AG04449 (cell line): ENCODE results near the gene TIMM50.
"Not testable (repeated sequence)": the region's sequence is repeated elsewhere in the genome, so short reads cannot be mapped to it uniquely, and the experiment has no call there.

Source experiments
- CTCF ChIA-PET: fragments of 350-600 bp; formaldehyde crosslinking; extraction: SDS; loops from one replicate; lab custom pipeline; 2021; ENCODE audit warnings: antibody characterized with exemption; lab: Yijun Ruan, JAX
- POLR2A ChIA-PET: fragments of 400-600, 350-600 bp; formaldehyde crosslinking; extraction: SDS; loops from one replicate; lab custom pipeline; 2020; ENCODE audit warnings: antibody characterized with exemption, inconsistent platforms; lab: Yijun Ruan, JAX
- DNase-seq: peaks from one replicate; pipeline ENCODE4 v3.0.0-alpha.2; 2010; ENCODE audit warnings: low read depth, low spot score
- H3K4me3 ChIP-seq: 2 replicates; pipeline ENCODE4 v1.5.1; 2011; ENCODE audit warnings: low read depth, mild to moderate bottlenecking, control low read depth, low read length
- CTCF ChIP-seq: IDR thresholded peaks from one replicate; pipeline ENCODE4 v1.5.1; 2011; ENCODE audit warnings: mild to moderate bottlenecking, moderate library complexity, low read length, control low read depth, inconsistent platforms; ENCODE audit not compliant: insufficient read depth; ENCODE audit errors: missing control alignments

Gene TIMM50

GRCh38 chr19:39473443-39473960, 7.1 kb upstream of the TIMM50 start:
- POLR2A ChIA-PET = interaction anchor here (2.7 kb wide), 1 partner anchor 38 kb away, joined by 7 read pairs; the partner anchor contains the start of gene RPS16
- no peak for DNase-seq

GRCh38 chr19:39474139-39474620, 6.5 kb upstream of the TIMM50 start:
- CTCF ChIA-PET = interaction anchor here (1.0 to 4.6 kb wide), 21 partner anchors 9 to 198 kb away, joined by 3 to 66 read pairs (median 6); partner anchors contain the start of genes EID2, EID2B and SUPT5H
- H3K4me3 ChIP-seq = no peak overlapping the region
- TF ChIP-seq CTCF = peak; percentile 88
- POLR2A ChIA-PET = interaction anchor here (2.7 kb wide), 1 partner anchor 39 kb away, joined by 7 read pairs; the partner anchor contains the start of gene RPS16
- DNase-seq = no peak

More at GRCh38 chr19:39473443-39473960, 7.1 kb upstream of the TIMM50 start:
- H3K4me3 ChIP-seq = no peak overlapping the region
- CTCF ChIA-PET = interaction anchor here (1.2 to 4.6 kb wide), 13 partner anchors 10 to 199 kb away, joined by 3 to 66 read pairs (median 10); partner anchors contain the start of genes EID2B and SUPT5H
- no peak for TF ChIP-seq CTCF

GRCh38 chr19:39475748-39476147, 4.9 kb upstream of the TIMM50 start:
- CTCF ChIA-PET = interaction anchor here (1.9 to 4.6 kb wide), 7 partner anchors 12 to 64 kb away, joined by 7 to 66 read pairs (median 17); partner anchors contain the start of genes EID2, EID2B and SUPT5H
- no peak for DNase-seq
- no peak for TF ChIP-seq CTCF
- POLR2A ChIA-PET = interaction anchor here (1.2 kb wide), 1 partner anchor 15 kb away, joined by 3 read pairs; no protein-coding TSS in a partner anchor
- no peak overlapping the region for H3K4me3 ChIP-seq

GRCh38 chr19:39479319-39479801, 1.3 kb upstream of the TIMM50 start:
- DNase-seq, H3K4me3 ChIP-seq, POLR2A ChIA-PET: not testable (repeated sequence)
- CTCF ChIA-PET = interaction anchor here (1.1 kb wide), 1 partner anchor 44 kb away, joined by 3 read pairs; the partner anchor contains the start of gene RPS16

GRCh38 chr19:39479916-39480315, 722 bp upstream of the TIMM50 start:
- ChIA-PET CTCF (interaction anchor here (0.8 to 2.7 kb wide), 3 partner anchors 23 to 53 kb away, joined by 3 to 11 read pairs (median 5); partner anchors contain the start of gene EID2B), POLR2A (interaction anchor here (0.8 to 1.7 kb wide), 6 partner anchors 10 to 76 kb away, joined by 3 to 7 read pairs (median 4); partner anchors contain the start of genes RPS16 and SUPT5H)
- no peak overlapping the region for H3K4me3 ChIP-seq
- DNase-seq = no peak
- no peak for TF ChIP-seq CTCF

- POLR2A ChIA-PET = interaction anchor here (0.6 to 1.7 kb wide), 6 partner anchors 8 to 53 kb away, joined by 3 to 7 read pairs (median 4); partner anchors contain the start of gene SUPT5H
- H3K4me3 ChIP-seq = peak overlapping the region; percentile 99
- no peak for TF ChIP-seq CTCF
- CTCF ChIA-PET = interaction anchor here (1.4 to 2.7 kb wide), 3 partner anchors 17 to 52 kb away, joined by 5 to 11 read pairs (median 5); partner anchors contain the start of gene EID2B
- DNase-seq = no peak
Observed at GRCh38 chr19:39481229-39481545, 549 bp downstream of the TIMM50 start.
